ENCODE results near the gene SAP30L. TPM values are rescaled to one million over a fixed set of nuclear protein-coding genes. Genes with fewer than 3 reads are reported as not detected.

The SAP30L gene, protein sequence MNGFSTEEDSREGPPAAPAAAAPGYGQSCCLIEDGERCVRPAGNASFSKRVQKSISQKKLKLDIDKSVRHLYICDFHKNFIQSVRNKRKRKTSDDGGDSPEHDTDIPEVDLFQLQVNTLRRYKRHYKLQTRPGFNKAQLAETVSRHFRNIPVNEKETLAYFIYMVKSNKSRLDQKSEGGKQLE
- 36.2 TPM for total RNA-seq

DNA sequence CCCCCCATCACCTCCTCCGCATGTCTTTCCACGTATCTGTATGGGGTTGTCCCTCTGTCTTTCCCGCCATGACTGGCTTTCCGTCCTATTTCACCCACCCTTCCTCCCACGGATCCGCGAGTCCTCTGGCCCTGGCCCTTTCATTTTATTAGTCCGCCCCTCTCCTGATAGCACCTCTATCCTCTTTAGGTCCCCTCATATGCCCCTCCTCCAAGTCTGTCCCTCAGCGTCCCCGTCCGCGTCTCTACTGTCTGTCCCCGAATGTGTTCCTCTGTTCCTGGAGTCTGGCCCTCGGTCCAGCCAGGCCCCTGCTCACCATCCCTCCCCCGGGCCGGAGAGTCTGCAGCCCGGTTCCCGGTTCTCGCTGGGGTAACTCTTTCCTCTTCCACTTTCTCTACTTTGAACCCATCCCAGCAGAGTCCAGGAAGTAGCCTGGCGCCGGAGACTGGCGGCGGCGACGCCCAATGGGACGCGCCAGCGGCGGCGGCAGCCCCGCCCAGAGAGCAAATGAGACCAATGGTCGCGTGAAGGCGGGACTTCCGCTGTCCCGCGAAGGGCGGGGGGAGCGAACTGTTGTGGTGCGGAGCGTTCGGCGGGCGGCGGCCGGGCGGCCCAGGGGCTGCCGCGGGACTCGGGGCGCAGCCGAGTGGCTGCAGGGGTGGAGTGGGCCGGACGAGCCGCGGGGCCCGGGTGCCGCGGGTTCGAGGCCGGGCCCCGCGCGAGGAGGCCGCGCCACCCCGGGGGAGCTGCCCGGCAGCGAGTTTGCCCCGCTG lies at the start of gene SAP30L:
TSS of gene SAP30L (plus strand) at position 576 of the 773 bp plus-strand sequence. CDS start 608 bp downstream, outside the sequence.
- Histone ChIP-seq H3K4me3 (ENCODE audit: low read length) (peak within 1 kb of the TSS; percentile 95), H3K27me3 (ENCODE audit: insufficient read depth, low read length) (no peaks in the 10 kb centered on the region), H3K4me1 (ENCODE audit: insufficient read depth, low read length) (peaks cover 38% of the 10 kb centered on the region), H3K9me3 (ENCODE audit: low read depth, low read length) (no peaks in the 10 kb centered on the region)

DNA sequence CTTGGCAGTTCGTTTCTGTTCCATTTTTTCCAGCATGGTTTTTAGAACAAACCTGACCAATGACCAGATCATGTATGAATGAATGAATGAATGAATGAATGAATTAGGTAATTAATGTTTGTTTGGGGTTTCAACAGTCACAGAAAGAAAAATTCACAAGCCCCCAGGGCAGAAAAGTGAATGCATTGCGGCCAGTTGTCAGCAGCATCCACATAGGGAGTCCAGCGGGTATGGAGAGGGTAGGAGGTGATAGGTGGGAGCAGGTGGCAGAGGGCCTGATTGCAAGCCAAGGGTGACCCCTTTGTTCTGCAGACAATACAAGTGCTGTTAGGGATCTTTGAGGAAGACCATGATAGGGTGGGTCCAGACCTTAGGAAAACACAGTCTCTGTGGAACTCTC lies 49.7 kb upstream of the SAP30L start:
- H3K9me3 ChIP-seq (ENCODE audit: low read depth, low read length), result no peaks in the 10 kb centered on the region
- H3K4me3 ChIP-seq (ENCODE audit: low read length), result no peak overlapping the region
- H3K4me1 ChIP-seq (ENCODE audit: insufficient read depth, low read length), result no peaks in the 10 kb centered on the region
- H3K27me3 ChIP-seq (ENCODE audit: insufficient read depth, low read length), result no peaks in the 10 kb centered on the region

DNA sequence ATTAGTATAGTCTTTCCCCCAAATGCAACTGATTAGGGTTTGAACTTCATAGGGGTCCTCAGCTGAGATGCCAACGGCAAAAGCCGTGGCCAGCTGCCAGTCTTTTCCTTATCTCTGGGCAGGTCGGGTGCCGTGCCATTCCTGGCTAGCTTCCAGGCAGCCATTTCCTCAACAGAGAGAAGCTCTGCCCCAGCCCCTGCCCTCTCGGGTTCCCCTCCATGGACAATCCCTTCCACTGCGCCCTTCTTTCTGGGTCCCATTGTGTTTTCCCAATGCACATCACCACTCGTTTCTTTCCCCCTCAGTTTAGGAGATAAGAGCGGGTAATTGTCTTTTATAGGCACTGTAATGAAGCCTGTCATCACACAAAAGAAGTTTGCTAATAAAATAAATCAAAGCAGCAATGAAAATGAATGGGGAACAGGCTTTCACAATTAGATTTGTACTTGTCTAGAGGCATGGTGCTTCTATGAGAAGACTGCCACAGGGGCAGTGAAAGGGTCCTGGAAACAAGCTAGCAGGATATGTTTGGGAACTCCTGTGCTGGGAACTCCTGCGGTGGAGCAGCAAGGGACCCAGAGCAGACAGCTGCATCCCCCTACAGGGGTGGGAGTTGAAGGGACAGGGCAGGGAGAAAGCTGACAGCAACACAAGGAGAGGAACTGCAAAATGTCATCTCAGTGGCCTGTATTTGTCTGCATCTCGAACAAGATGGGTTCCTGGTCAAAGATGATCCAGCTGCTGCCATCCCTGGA lies 48.0 kb upstream of the SAP30L start:
- H3K4me3 ChIP-seq (ENCODE audit: low read length), result no peak overlapping the region
- no peaks in the 10 kb centered on the region for H3K4me1 ChIP-seq (ENCODE audit: insufficient read depth, low read length)
- H3K27me3 ChIP-seq (ENCODE audit: insufficient read depth, low read length), result no peaks in the 10 kb centered on the region
- H3K9me3 ChIP-seq (ENCODE audit: low read depth, low read length), result no peaks in the 10 kb centered on the region

DNA sequence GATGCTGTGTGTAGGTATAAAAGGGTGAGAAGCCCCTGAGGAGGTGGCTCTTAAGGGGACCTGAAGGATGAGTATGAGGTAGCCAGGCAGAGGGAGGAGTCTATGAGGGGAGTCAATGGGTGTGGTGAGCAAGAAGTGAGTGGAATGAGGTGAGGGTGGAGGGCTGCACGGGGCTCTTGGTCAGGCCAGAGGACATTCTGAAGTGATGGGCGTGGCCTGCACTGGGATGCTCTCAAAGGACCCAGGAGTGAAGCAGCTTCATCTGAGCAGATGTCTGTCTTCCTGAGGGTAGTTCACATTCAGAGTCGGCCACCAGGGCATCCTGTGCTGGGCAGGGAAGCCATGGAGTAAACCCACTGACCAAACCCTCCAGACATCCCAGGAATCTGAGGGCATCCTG lies 45.1 kb upstream of the SAP30L start:
- no peaks in the 10 kb centered on the region for H3K9me3 ChIP-seq (ENCODE audit: low read depth, low read length)
- peaks cover 10% of the 10 kb centered on the region for H3K4me1 ChIP-seq (ENCODE audit: insufficient read depth, low read length)
- no peak overlapping the region for H3K4me3 ChIP-seq (ENCODE audit: low read length)
- H3K27me3 ChIP-seq (ENCODE audit: insufficient read depth, low read length), result no peaks in the 10 kb centered on the region

DNA sequence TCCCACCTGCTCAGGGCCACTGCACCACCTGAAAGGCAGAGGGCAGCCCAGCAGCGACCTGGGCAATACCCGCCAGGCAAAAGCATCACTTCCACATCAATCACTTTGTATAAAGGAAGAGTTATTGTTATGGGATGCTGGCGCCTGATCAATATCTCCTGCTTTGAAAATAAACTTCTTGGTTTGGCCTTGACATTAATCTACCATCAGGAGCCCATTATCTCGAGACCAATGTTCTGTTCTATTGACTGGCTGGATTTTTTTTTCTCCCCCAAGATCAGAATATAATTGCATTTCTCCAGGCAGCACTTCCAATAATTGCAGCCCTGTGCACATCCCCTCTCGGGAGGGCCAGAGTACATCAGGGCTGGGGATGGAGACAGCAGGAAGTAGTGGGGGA lies 44.4 kb upstream of the SAP30L start:
- no peak overlapping the region for H3K4me3 ChIP-seq (ENCODE audit: low read length)
- no peaks in the 10 kb centered on the region for H3K27me3 ChIP-seq (ENCODE audit: insufficient read depth, low read length)
- peaks cover 10% of the 10 kb centered on the region for H3K4me1 ChIP-seq (ENCODE audit: insufficient read depth, low read length)
- H3K9me3 ChIP-seq (ENCODE audit: low read depth, low read length), result no peaks in the 10 kb centered on the region

DNA sequence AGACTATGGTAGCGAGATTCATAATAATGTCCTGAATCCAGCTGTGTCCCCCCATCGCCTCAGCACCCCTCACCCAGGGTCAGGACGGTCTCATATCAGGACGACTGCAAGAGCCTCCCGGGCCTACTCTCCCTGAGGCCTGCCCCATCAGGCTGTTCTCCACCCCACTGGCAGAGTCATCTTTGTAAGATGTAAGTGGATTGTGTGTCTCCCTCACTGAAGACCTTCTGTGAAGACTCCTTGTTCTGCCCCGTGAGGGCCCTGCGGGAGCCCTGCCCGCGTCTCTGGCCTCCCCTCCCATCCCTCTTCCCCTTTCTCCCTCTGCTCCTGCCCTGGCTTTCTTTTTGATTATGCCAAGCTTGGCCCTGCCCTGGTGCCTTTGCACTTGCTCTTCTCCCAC lies 43.9 kb upstream of the SAP30L start:
- Histone ChIP-seq H3K4me3 (ENCODE audit: low read length) (no peak overlapping the region), H3K9me3 (ENCODE audit: low read depth, low read length) (no peaks in the 10 kb centered on the region), H3K27me3 (ENCODE audit: insufficient read depth, low read length) (no peaks in the 10 kb centered on the region), H3K4me1 (ENCODE audit: insufficient read depth, low read length) (peaks cover 10% of the 10 kb centered on the region)

DNA sequence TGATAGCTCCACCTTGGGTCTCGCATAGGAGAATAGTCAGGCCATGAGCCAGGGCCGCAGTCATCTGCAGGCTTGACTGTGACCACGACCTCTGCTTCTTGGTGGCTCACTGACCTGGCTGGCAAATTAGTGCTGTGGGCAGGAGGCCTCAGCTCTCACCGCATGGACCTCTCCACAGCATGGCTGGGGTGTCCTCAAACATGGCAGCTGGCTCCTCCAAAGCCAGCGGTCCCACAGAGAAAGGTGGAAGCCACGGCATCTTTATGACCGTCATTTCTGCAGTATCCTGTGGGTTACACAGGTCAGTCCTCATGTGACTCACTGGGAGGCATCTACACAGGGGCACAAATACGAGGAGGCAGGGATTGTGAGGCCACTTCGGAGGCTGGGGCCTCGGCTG lies 43.2 kb upstream of the SAP30L start:
- H3K4me1 ChIP-seq (ENCODE audit: insufficient read depth, low read length), result peaks cover 10% of the 10 kb centered on the region
- no peaks in the 10 kb centered on the region for H3K27me3 ChIP-seq (ENCODE audit: insufficient read depth, low read length)
- H3K9me3 ChIP-seq (ENCODE audit: low read depth, low read length), result no peaks in the 10 kb centered on the region
- no peak overlapping the region for H3K4me3 ChIP-seq (ENCODE audit: low read length)

DNA sequence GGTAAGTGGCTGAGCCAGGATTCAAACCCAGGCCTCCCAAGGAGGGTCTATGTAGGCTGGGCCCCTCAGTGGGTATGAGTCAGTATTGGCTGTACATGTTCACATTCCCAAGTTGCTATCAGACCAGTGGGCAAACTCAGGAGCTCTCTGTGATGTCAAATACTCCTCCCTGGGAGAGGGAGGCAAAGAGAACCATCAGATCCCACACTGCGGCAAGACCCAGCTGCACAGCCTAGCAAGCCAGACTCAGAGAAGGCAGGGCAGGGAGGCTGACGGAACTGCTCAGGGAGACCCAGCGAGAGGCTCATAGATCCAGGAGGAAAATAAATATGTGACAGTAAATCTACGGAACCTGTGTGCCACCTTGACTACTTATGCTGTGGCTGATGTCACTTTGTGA lies 42.6 kb upstream of the SAP30L start:
- no peaks in the 10 kb centered on the region for H3K9me3 ChIP-seq (ENCODE audit: low read depth, low read length)
- H3K27me3 ChIP-seq (ENCODE audit: insufficient read depth, low read length), result no peaks in the 10 kb centered on the region
- no peak overlapping the region for H3K4me3 ChIP-seq (ENCODE audit: low read length)
- peaks cover 10% of the 10 kb centered on the region for H3K4me1 ChIP-seq (ENCODE audit: insufficient read depth, low read length)

DNA sequence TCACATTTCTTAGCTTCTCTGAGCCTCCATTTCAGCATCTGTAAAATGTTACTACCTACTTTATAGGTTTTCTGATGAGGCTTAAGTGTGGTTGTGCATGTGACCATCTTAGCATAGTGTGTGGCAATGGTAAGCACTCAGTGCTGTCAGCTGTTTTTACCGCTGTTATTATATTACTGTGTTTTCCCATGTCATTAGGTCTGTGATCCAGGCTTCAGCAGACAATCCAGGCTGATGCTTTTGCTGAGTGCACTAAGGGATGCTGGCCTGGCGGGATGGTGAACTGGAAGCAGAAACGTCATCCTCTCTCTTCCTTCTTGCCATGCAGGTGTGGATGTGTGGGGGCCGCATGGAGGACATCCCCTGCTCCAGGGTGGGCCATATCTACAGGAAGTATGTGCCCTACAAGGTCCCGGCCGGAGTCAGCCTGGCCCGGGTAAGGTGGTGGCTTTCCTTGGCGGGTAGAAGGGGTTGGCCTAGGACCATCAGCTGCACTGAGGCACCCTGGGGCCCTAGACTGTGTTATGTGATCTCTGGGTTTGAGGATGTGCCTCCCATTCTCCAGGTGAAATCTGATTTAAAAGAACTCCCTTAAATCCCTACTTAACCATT lies 41.9 kb upstream of the SAP30L start:
- H3K4me1 ChIP-seq (ENCODE audit: insufficient read depth, low read length), result peaks cover 10% of the 10 kb centered on the region
- no peak overlapping the region for H3K4me3 ChIP-seq (ENCODE audit: low read length)
- no peaks in the 10 kb centered on the region for H3K9me3 ChIP-seq (ENCODE audit: low read depth, low read length)
- no peaks in the 10 kb centered on the region for H3K27me3 ChIP-seq (ENCODE audit: insufficient read depth, low read length)

DNA sequence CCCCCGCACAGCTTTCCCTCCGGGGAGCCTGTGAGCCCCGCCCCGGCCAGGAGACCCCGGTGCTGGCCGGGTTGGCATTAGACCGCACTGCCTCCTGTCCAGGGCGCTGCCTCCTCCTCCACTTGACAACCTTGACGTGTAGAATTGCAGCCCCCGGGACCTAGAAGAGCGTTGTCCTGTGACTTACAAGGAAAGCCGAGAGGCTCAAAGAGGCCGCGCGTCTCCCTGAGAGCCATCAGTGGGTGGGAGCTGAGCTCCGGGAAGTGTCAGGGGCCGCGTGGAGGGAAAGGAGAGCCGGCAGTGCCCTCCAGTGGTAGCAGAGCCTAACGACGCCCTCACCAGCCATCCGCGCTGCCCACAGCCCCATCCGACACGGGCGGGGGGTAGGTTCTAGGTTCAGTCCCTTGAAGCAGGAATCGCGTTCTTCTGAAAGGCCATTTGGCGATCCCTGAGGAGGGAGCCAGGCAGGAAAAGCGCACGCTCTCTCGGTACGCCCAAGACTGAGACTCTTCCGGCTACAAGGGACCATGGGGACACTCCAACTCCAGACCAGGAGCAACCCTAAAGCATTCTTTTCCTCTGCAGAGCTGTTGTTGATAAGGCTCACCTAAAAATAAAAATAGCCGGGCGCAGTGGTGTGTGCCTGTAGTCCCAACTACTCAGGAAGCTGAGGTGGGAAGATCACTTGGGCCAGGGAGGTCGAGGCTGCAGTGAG lies 40.6 kb upstream of the SAP30L start:
- H3K4me1 ChIP-seq (ENCODE audit: insufficient read depth, low read length), result peaks cover 10% of the 10 kb centered on the region
- no peaks in the 10 kb centered on the region for H3K27me3 ChIP-seq (ENCODE audit: insufficient read depth, low read length)
- H3K4me3 ChIP-seq (ENCODE audit: low read length), result no peak overlapping the region
- no peaks in the 10 kb centered on the region for H3K9me3 ChIP-seq (ENCODE audit: low read depth, low read length)

DNA sequence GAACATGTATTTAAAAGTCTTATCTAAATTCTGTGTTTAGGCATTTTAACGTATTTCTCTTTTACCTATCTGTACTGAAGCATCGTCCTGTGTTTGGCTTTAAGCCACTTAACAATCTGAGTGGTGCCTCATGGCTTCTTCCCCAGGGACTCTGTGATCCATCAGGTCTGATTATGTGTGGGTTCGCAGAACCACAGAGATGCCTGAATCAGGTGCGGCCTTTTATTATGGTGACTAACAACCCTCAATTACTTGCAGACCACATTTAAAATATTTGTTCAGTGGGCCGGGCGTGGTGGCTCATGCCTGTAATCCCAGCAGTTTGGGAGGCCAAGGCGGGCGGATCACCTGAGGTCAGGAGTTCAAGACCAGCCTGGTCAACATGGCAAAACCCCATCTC lies 39.6 kb upstream of the SAP30L start:
- no peaks in the 10 kb centered on the region for H3K27me3 ChIP-seq (ENCODE audit: insufficient read depth, low read length)
- H3K4me3 ChIP-seq (ENCODE audit: low read length), result no peak overlapping the region
- H3K9me3 ChIP-seq (ENCODE audit: low read depth, low read length), result no peaks in the 10 kb centered on the region
- peaks cover 10% of the 10 kb centered on the region for H3K4me1 ChIP-seq (ENCODE audit: insufficient read depth, low read length)

DNA sequence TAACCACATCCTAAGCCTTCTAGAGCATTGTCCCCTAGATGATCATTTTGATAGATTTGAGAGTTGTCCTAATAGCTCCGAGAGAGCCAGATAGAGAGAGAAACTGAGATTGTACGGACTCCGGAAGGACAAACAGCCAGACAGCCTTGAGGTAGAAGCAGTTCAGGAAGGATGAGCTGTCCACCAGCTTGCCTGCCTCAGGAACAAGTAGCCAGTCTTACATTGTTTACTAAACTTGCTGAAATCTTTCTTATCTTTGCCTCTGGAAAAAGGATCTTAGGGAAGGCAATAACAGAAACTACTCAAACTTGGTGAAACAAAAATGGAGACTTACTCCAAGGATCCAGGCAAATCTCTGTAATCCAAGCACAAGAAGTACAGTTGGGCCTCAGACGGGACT lies 39.0 kb upstream of the SAP30L start:
- H3K27me3 ChIP-seq (ENCODE audit: insufficient read depth, low read length), result no peaks in the 10 kb centered on the region
- H3K4me3 ChIP-seq (ENCODE audit: low read length), result no peak overlapping the region
- no peaks in the 10 kb centered on the region for H3K9me3 ChIP-seq (ENCODE audit: low read depth, low read length)
- peaks cover 10% of the 10 kb centered on the region for H3K4me1 ChIP-seq (ENCODE audit: insufficient read depth, low read length)

DNA sequence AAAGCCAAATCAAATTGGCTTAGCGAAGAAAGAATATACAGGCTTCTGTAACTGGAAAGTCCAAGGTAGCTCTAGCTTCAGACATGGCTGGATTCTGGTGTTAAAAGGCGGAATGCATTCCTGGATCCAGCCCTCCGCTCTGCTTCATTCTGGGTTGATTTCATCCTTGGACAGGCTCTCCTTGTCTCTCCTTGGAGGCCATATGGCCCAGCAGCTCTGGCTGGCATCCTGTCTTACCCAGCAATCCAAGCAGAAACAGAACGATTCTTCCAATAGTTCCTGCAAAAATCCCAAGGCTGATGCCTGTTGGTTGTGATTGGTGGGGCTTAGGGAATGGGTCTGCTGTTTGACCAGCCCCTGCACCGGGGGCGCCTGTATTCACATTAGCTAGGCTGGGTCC lies 37.0 kb upstream of the SAP30L start:
- Histone ChIP-seq H3K4me1 (ENCODE audit: insufficient read depth, low read length) (peaks cover 10% of the 10 kb centered on the region), H3K27me3 (ENCODE audit: insufficient read depth, low read length) (no peaks in the 10 kb centered on the region), H3K9me3 (ENCODE audit: low read depth, low read length) (no peaks in the 10 kb centered on the region), H3K4me3 (ENCODE audit: low read length) (no peak overlapping the region)

DNA sequence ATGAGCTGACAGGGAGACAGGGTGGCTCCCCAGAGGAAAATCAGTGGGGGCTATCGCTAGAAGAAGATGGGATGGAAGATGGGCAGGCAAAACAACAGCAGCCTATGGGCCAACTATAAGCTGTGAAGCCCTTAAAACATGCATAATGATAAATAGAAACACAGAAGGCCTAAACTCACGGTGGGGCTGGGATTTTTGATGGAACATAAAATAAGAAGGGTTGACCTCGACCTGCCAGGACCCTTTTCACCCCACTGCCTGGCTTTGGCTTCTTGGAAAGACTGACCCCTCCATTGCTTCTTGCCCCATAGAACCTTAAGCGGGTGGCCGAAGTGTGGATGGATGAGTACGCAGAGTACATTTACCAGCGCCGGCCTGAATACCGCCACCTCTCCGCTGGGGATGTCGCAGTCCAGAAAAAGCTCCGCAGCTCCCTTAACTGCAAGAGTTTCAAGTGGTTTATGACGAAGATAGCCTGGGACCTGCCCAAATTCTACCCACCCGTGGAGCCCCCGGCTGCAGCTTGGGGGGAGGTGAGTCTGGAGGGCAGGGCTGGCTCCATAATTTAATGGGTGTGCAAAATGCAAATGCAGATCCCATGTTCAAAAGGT lies 36.5 kb upstream of the SAP30L start:
- H3K4me1 ChIP-seq (ENCODE audit: insufficient read depth, low read length), result peaks cover 10% of the 10 kb centered on the region
- no peak overlapping the region for H3K4me3 ChIP-seq (ENCODE audit: low read length)
- H3K9me3 ChIP-seq (ENCODE audit: low read depth, low read length), result no peaks in the 10 kb centered on the region
- H3K27me3 ChIP-seq (ENCODE audit: insufficient read depth, low read length), result no peaks in the 10 kb centered on the region
